Measurements from ENCODE around the gene RAD51B. TPM values are rescaled to one million over a fixed set of nuclear protein-coding genes. Genes with fewer than 3 reads are reported as not detected.

Gene RAD51B
- total RNA-seq, 1 experiment from 2014 or later, result 20.0 TPM

DNA sequence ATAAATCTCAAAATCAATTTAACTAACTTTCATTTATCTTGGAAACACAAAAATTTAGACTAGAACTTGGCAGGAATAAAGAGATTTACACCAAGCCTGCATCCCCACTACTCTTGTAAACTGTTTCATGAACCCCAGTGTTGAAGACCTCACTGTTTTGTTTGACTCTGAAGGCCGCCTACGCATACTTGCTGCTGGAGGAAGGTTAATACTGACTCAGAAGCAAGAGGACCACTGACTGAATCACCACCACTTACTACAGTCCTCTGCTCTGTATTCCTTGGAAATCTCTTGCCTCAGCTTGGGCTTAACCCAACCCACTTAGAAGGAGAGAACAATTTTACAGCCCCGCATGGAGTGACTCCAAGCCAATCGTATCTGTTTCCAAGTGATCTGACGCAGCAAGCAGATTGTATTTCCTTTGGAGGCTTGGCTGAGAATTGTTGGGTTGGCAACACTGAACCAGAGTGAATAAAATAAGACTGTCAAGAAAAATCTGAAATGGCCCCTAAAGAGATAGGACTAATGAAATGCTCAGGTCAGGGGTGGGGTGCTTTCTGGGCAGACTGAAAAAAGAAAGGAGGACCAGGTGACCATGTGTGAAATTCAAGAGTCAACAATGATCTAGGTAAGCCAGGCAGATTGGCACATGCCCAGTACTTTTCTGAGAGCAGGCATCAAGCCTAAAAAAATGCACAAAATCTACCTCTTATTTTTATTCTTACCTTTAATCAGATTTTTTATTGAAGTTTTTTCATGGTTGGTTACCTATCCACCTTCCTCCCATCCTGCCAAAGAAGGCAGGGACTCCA is 724.7 kb downstream of the RAD51B start:
- intact Hi-C loops (cut with micrococcal nuclease), result no loop called here
- no peak for DNase-seq (ENCODE audit: low read depth, low spot score)

DNA sequence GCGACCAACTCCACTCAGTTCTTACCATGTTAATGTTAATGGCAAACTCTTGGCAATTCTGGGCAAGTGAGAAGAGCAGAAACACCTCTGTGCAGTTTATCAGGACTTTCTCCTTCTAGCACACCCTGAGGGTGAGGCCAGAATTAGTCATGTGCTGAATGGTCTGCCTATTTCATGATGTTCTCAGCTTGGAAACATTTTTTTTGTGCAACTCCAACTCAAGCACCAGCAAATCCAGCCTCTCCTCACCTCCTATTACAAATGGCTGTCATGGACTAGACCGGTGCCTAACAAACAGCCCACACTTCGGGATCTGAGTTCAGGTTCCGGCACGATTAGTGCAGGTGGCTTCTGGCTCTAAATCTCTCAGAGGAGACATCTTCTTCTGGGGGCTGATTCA is 727.3 kb downstream of the RAD51B start:
- no peak for ATAC-seq
- no peaks in the 10 kb centered on the region for H3K36me3 ChIP-seq (ENCODE audit: control insufficient read depth in 1 of 2, insufficient read depth in 2 of 2, low read length in 2 of 2)

More for the DNA sequence above, 724.7 kb downstream of the RAD51B start:
- Histone ChIP-seq H3K79me2 (ENCODE audit: insufficient read depth, low read length) (no peaks in the 10 kb centered on the region), H3K9me2 (ENCODE audit: insufficient read depth) (no peaks in the 10 kb centered on the region), H3K4me3 (replicated peaks in 1 of 2; ENCODE audit: low read depth in 1 of 2, low read length in 2 of 2) (0 out of 4 replicates have a peak overlapping the region, but pooled peaks of 1 of the 2 experiments have one; percentile 5), H3K9me3 (ENCODE audit: control insufficient read depth in 1 of 2, insufficient read depth in 1 of 2, low read depth in 1 of 2, low read length in 2 of 2) (no peaks in the 10 kb centered on the region), H3K4me2 (ENCODE audit: low read length) (peak overlapping the region; percentile 45), H2AFZ (ENCODE audit: low read depth, low read length, poor library complexity, severe bottlenecking) (no peak overlapping the region), H3K27ac (ENCODE audit: low read depth, low read length) (peak overlapping the region; percentile 64), H4K20me1 (ENCODE audit: insufficient read depth) (no peaks in the 10 kb centered on the region), H3K27me3 (ENCODE audit: insufficient read depth, low read length) (no peaks in the 10 kb centered on the region), H3K36me3 (ENCODE audit: control insufficient read depth in 1 of 2, insufficient read depth in 2 of 2, low read length in 2 of 2) (no peaks in the 10 kb centered on the region), H3K9ac (ENCODE audit: low read length) (0 out of 2 replicates have a peak overlapping the region, but pooled peaks have one; percentile 0), H3K4me1 (ENCODE audit: control insufficient read depth in 1 of 2, insufficient read depth in 2 of 2, low read length in 2 of 2) (peaks cover 59 to 77% of the 10 kb centered on the region in 2 experiments)
- BruUV-seq (replicated peaks), result no TSS peak
- TF ChIP-seq, protein P1, sequence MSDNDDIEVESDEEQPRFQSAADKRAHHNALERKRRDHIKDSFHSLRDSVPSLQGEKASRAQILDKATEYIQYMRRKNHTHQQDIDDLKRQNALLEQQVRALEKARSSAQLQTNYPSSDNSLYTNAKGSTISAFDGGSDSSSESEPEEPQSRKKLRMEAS (IDR thresholded peaks at IDR 0.05), result no peak
- peak; percentile 54; the same call in 1 of the 2 replicates for TF ChIP-seq POLR2AphosphoS5 (IDR thresholded peaks at IDR 0.05; ENCODE audit: low read depth, low read length)
- POLR2A ChIA-PET, result no interaction called here
- CTCF ChIA-PET, result no interaction called here
- RAD21 ChIA-PET (ENCODE audit: low non-redundant PET in 1 of 2, low total read pairs in 2 of 2, uncharacterized antibody in 2 of 2, unreplicated experiment in 2 of 2), result no interaction called here
- ATAC-seq, result no peak

More for the DNA sequence above, 727.3 kb downstream of the RAD51B start:
- Histone ChIP-seq H2AFZ (ENCODE audit: low read depth, low read length, poor library complexity, severe bottlenecking) (no peak overlapping the region), H3K9ac (ENCODE audit: low read length) (peak overlapping the region; percentile 73), H4K20me1 (ENCODE audit: insufficient read depth) (no peaks in the 10 kb centered on the region), H3K27me3 (ENCODE audit: insufficient read depth, low read length) (no peaks in the 10 kb centered on the region), H3K4me1 (ENCODE audit: control insufficient read depth in 1 of 2, insufficient read depth in 2 of 2, low read length in 2 of 2) (peaks cover 77 to 92% of the 10 kb centered on the region in 2 experiments), H3K79me2 (ENCODE audit: insufficient read depth, low read length) (no peaks in the 10 kb centered on the region), H3K27ac (ENCODE audit: low read depth, low read length) (peak overlapping the region; percentile 98), H3K9me2 (ENCODE audit: insufficient read depth) (no peaks in the 10 kb centered on the region), H3K9me3 (ENCODE audit: control insufficient read depth in 1 of 2, insufficient read depth in 1 of 2, low read depth in 1 of 2, low read length in 2 of 2) (no peaks in the 10 kb centered on the region), H3K4me3 (replicated peaks in 1 of 2; ENCODE audit: low read depth in 1 of 2, low read length in 2 of 2) (no peak overlapping the region), H3K4me2 (ENCODE audit: low read length) (peak overlapping the region; percentile 76)
- intact Hi-C loops (cut with micrococcal nuclease), result loop anchor here (5.0 kb wide), 1 partner anchor 150 kb away; no protein-coding TSS in a partner anchor
- DNase-seq (ENCODE audit: low read depth, low spot score), result no peak
- CTCF ChIA-PET, result interaction anchor here (1.0 kb wide), 1 partner anchor 269 kb away, joined by 3 read pairs; no protein-coding TSS in a partner anchor
- TF ChIP-seq CBX3 (IDR thresholded peaks at IDR 0.05; ENCODE audit: low read depth) (no peak), POLR2A (IDR thresholded peaks at IDR 0.05; ENCODE audit: borderline replicate concordance, extremely low read depth, insufficient read depth, insufficient read length) (peak; percentile 10), POLR2AphosphoS5 (IDR thresholded peaks at IDR 0.05; ENCODE audit: low read depth, low read length) (peak; percentile 50; the same call in 1 of the 2 replicates)
- POLR2A ChIA-PET, result interaction anchor here (0.7 to 3.3 kb wide), 13 partner anchors 9 to 246 kb away, joined by 3 to 21 read pairs (median 3); partner anchors contain the start of gene ZFP36L1
- no TSS peak for BruUV-seq (replicated peaks)
- RAD21 ChIA-PET (ENCODE audit: low non-redundant PET in 1 of 2, low total read pairs in 2 of 2, uncharacterized antibody in 2 of 2, unreplicated experiment in 2 of 2), result interaction anchor here (0.7 to 1.0 kb wide), 2 partner anchors 53 to 239 kb away, joined by 3 read pairs; no protein-coding TSS in a partner anchor

Measured in HCT116 (cell line).